ENCODE results near the gene PCDHGC4.

DNA sequence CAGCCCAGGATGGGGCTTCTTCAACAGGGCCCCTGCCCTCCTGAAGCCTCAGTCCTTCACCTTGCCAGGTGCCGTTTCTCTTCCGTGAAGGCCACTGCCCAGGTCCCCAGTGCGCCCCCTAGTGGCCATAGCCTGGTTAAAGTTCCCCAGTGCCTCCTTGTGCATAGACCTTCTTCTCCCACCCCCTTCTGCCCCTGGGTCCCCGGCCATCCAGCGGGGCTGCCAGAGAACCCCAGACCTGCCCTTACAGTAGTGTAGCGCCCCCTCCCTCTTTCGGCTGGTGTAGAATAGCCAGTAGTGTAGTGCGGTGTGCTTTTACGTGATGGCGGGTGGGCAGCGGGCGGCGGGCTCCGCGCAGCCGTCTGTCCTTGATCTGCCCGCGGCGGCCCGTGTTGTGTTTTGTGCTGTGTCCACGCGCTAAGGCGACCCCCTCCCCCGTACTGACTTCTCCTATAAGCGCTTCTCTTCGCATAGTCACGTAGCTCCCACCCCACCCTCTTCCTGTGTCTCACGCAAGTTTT is 27.6 kb downstream of the PCDHGC4 start:
- TF ChIP-seq, protein P1, sequence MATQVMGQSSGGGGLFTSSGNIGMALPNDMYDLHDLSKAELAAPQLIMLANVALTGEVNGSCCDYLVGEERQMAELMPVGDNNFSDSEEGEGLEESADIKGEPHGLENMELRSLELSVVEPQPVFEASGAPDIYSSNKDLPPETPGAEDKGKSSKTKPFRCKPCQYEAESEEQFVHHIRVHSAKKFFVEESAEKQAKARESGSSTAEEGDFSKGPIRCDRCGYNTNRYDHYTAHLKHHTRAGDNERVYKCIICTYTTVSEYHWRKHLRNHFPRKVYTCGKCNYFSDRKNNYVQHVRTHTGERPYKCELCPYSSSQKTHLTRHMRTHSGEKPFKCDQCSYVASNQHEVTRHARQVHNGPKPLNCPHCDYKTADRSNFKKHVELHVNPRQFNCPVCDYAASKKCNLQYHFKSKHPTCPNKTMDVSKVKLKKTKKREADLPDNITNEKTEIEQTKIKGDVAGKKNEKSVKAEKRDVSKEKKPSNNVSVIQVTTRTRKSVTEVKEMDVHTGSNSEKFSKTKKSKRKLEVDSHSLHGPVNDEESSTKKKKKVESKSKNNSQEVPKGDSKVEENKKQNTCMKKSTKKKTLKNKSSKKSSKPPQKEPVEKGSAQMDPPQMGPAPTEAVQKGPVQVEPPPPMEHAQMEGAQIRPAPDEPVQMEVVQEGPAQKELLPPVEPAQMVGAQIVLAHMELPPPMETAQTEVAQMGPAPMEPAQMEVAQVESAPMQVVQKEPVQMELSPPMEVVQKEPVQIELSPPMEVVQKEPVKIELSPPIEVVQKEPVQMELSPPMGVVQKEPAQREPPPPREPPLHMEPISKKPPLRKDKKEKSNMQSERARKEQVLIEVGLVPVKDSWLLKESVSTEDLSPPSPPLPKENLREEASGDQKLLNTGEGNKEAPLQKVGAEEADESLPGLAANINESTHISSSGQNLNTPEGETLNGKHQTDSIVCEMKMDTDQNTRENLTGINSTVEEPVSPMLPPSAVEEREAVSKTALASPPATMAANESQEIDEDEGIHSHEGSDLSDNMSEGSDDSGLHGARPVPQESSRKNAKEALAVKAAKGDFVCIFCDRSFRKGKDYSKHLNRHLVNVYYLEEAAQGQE (IDR thresholded peaks at IDR 0.05; ENCODE audit: insufficient read depth in 1 of 2, low read depth in 2 of 2, low read length in 2 of 2): no peak
- TF ChIP-seq POLR2AphosphoS5 (IDR thresholded peaks at IDR 0.05; ENCODE audit: low read depth, low read length): no peak
- no peak for TF ChIP-seq TAF1 (IDR thresholded peaks at IDR 0.05; ENCODE audit: borderline replicate concordance, insufficient read depth, low read length)
- TF ChIP-seq FOXP2 (optimal IDR thresholded peaks at IDR 0.05; ENCODE audit: borderline replicate concordance, extremely low read depth, extremely low read length, insufficient read depth): no peak
- no peak for TF ChIP-seq SIN3A (IDR thresholded peaks at IDR 0.05; ENCODE audit: borderline replicate concordance, insufficient read depth, low read length)

Measured in PFSK-1 (cell line).